ENCODE results near the gene PLPP1. TPM values are rescaled to one million over a fixed set of nuclear protein-coding genes. Genes with fewer than 3 reads are reported as not detected.

Gene PLPP1
- total RNA-seq, 1 experiment from 2014 or later, result 10.5 TPM

- peaks cover 5 to 8% of the 10 kb centered on the region in 2 experiments; a peak in 3 of 4 replicates for H3K36me3 ChIP-seq (ENCODE audit: control insufficient read depth in 1 of 2, insufficient read depth in 2 of 2, low read length in 2 of 2)
- no TSS peak for BruUV-seq (replicated peaks)
- intact Hi-C loops (cut with micrococcal nuclease), result no loop called here
- H3K27ac ChIP-seq (ENCODE audit: low read depth, low read length), result no peak overlapping the region
- no peaks in the 10 kb centered on the region for H3K4me1 ChIP-seq (ENCODE audit: control insufficient read depth in 1 of 2, insufficient read depth in 2 of 2, low read length in 2 of 2)
- ChIA-PET CTCF (no interaction called here), RAD21 (ENCODE audit: low non-redundant PET in 1 of 2, low total read pairs in 2 of 2, uncharacterized antibody in 2 of 2, unreplicated experiment in 2 of 2) (no interaction called here), POLR2A (no interaction called here)
- H4K20me1 ChIP-seq (ENCODE audit: insufficient read depth), result no peaks in the 10 kb centered on the region; the same call in 1 of the 2 replicates
- DNase-seq (ENCODE audit: low read depth, low spot score) (no peak), ATAC-seq (no peak)
- H3K9me3 ChIP-seq (ENCODE audit: control insufficient read depth in 1 of 2, insufficient read depth in 1 of 2, low read depth in 1 of 2, low read length in 2 of 2), result no peaks in the 10 kb centered on the region
- no peak overlapping the region for H3K4me3 ChIP-seq (replicated peaks in 1 of 2; ENCODE audit: low read depth in 1 of 2, low read length in 2 of 2)
- H3K4me2 ChIP-seq (ENCODE audit: low read length), result no peak overlapping the region
- no peak overlapping the region for H2AFZ ChIP-seq (ENCODE audit: low read depth, low read length, poor library complexity, severe bottlenecking)
- no peaks in the 10 kb centered on the region for H3K27me3 ChIP-seq (ENCODE audit: insufficient read depth, low read length)
- TF ChIP-seq FOSL1 (IDR thresholded peaks at IDR 0.05; ENCODE audit: low read depth) (no peak), SIN3A (IDR thresholded peaks at IDR 0.05; ENCODE audit: low read depth) (no peak), SRF (IDR thresholded peaks at IDR 0.05; ENCODE audit: low read depth) (no peak), CBX3 (IDR thresholded peaks at IDR 0.05; ENCODE audit: low read depth) (no peak), JUND (IDR thresholded peaks at IDR 0.05) (no peak), POLR2AphosphoS5 (IDR thresholded peaks at IDR 0.05; ENCODE audit: low read depth, low read length) (no peak), EZH2phosphoT487 (IDR thresholded peaks at IDR 0.05; ENCODE audit: borderline replicate concordance) (no peak), ELF1 (IDR thresholded peaks at IDR 0.05; ENCODE audit: borderline replicate concordance, low read depth) (no peak), EZH2 (IDR thresholded peaks at IDR 0.05) (no peak), TCF7L2 (IDR thresholded peaks at IDR 0.05; ENCODE audit: borderline replicate concordance, extremely low read depth, insufficient read depth, insufficient read length) (no peak), EGR1 (IDR thresholded peaks at IDR 0.05; ENCODE audit: low read depth) (no peak), ZFX (IDR thresholded peaks at IDR 0.05) (no peak), MAX (IDR thresholded peaks at IDR 0.05) (no peak), SP1 (IDR thresholded peaks at IDR 0.05; ENCODE audit: low read depth) (no peak), ZNF274 (IDR thresholded peaks at IDR 0.05; ENCODE audit: low read depth, low read length) (no peak), CEBPB (IDR thresholded peaks at IDR 0.05; ENCODE audit: low read depth) (no peak), POLR2A (IDR thresholded peaks at IDR 0.05; ENCODE audit: borderline replicate concordance, extremely low read depth, insufficient read depth, insufficient read length) (no peak)
- TF ChIP-seq, protein P1, sequence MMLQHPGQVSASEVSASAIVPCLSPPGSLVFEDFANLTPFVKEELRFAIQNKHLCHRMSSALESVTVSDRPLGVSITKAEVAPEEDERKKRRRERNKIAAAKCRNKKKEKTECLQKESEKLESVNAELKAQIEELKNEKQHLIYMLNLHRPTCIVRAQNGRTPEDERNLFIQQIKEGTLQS (IDR thresholded peaks at IDR 0.05), result no peak
- TF ChIP-seq, protein P2, sequence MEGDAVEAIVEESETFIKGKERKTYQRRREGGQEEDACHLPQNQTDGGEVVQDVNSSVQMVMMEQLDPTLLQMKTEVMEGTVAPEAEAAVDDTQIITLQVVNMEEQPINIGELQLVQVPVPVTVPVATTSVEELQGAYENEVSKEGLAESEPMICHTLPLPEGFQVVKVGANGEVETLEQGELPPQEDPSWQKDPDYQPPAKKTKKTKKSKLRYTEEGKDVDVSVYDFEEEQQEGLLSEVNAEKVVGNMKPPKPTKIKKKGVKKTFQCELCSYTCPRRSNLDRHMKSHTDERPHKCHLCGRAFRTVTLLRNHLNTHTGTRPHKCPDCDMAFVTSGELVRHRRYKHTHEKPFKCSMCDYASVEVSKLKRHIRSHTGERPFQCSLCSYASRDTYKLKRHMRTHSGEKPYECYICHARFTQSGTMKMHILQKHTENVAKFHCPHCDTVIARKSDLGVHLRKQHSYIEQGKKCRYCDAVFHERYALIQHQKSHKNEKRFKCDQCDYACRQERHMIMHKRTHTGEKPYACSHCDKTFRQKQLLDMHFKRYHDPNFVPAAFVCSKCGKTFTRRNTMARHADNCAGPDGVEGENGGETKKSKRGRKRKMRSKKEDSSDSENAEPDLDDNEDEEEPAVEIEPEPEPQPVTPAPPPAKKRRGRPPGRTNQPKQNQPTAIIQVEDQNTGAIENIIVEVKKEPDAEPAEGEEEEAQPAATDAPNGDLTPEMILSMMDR (IDR thresholded peaks at IDR 0.05 in 2 of 3, conservative IDR thresholded peaks at IDR 0.05 in 1 of 3; ENCODE audit: borderline replicate concordance in 1 of 3, insufficient read depth in 1 of 3, low read depth in 2 of 3, low read length in 2 of 3), result no peak
- TF ChIP-seq, protein P3, sequence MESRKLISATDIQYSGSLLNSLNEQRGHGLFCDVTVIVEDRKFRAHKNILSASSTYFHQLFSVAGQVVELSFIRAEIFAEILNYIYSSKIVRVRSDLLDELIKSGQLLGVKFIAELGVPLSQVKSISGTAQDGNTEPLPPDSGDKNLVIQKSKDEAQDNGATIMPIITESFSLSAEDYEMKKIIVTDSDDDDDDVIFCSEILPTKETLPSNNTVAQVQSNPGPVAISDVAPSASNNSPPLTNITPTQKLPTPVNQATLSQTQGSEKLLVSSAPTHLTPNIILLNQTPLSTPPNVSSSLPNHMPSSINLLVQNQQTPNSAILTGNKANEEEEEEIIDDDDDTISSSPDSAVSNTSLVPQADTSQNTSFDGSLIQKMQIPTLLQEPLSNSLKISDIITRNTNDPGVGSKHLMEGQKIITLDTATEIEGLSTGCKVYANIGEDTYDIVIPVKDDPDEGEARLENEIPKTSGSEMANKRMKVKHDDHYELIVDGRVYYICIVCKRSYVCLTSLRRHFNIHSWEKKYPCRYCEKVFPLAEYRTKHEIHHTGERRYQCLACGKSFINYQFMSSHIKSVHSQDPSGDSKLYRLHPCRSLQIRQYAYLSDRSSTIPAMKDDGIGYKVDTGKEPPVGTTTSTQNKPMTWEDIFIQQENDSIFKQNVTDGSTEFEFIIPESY (IDR thresholded peaks at IDR 0.05; ENCODE audit: extremely low read depth, insufficient replicate concordance, low read length), result no peak
- H3K79me2 ChIP-seq (ENCODE audit: insufficient read depth, low read length), result peaks cover 21% of the 10 kb centered on the region
- no peak overlapping the region for H3K9ac ChIP-seq (ENCODE audit: low read length)
- H3K9me2 ChIP-seq (ENCODE audit: insufficient read depth), result no peaks in the 10 kb centered on the region
These were observed 146.9 kb downstream of the PLPP1 start for GRCh38 chr5:55387865-55388264.

Measured in HCT116 (cell line).